ENCODE results near the gene AGAP3.

Gene AGAP3

GRCh38 chr7:151139071-151139790 lies 53.0 kb downstream of the AGAP3 start:
- Histone ChIP-seq H3K4me3 (no peak overlapping the region), H3K27ac (no peak overlapping the region)
- no peak for DNase-seq (ENCODE audit: low spot score)
- no peak for TF ChIP-seq CTCF (IDR thresholded peaks at IDR 0.05)

GRCh38 chr7:151139791-151140190 lies 53.5 kb downstream of the AGAP3 start:
- H3K27ac ChIP-seq: no peak overlapping the region
- no peak overlapping the region for H3K4me3 ChIP-seq
- TF ChIP-seq CTCF (IDR thresholded peaks at IDR 0.05): no peak
- DNase-seq (ENCODE audit: low spot score): no peak

- no peak for TF ChIP-seq CTCF (IDR thresholded peaks at IDR 0.05)
- H3K4me3 ChIP-seq: no peak overlapping the region
- no peak overlapping the region for H3K27ac ChIP-seq
- peak; percentile 45 for DNase-seq (ENCODE audit: low spot score)
These were observed 54.6 kb downstream of the AGAP3 start for GRCh38 chr7:151140826-151141225.

GRCh38 chr7:151141311-151141854 lies 55.1 kb downstream of the AGAP3 start:
- DNase-seq (ENCODE audit: low spot score): peak; percentile 41

GRCh38 chr7:151141855-151142685 lies 55.8 kb downstream of the AGAP3 start:
- no peak overlapping the region for H3K4me3 ChIP-seq
- TF ChIP-seq CTCF (IDR thresholded peaks at IDR 0.05): no peak
- no peak overlapping the region for H3K27ac ChIP-seq
- DNase-seq (ENCODE audit: low spot score): peak; percentile 62

More at GRCh38 chr7:151141311-151141854, 55.1 kb downstream of the AGAP3 start:
- H3K4me3 ChIP-seq: no peak overlapping the region
- H3K27ac ChIP-seq: no peak overlapping the region
- TF ChIP-seq CTCF (IDR thresholded peaks at IDR 0.05): no peak

- DNase-seq (ENCODE audit: low spot score): peak; percentile 57
- Histone ChIP-seq H3K27ac (no peak overlapping the region), H3K4me3 (no peak overlapping the region)
- TF ChIP-seq CTCF (IDR thresholded peaks at IDR 0.05): no peak
These were observed 56.4 kb downstream of the AGAP3 start for GRCh38 chr7:151142686-151143040.

All from coronary artery (tissue), 2 donors.